Measurements from ENCODE around the gene GRM1.

DNA sequence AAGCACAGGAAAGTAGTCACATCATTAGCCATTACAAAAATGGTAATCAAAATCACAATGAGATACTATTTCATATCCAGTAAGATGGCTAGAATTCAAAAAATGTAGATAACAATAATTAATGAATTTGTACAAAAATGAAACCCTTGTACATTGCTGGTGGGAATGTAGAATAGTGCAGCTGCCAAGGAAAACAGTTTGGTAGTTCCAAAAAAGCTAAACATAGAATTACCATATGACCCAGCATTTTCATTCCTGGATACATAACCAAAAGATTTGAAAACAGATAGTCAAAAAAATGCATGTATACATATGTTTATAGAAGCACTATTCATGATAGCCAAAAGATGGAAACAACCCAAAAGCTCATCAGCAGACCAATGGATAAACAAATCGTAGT, 263.6 kb downstream of the GRM1 start:
- TF ChIP-seq, protein P1, sequence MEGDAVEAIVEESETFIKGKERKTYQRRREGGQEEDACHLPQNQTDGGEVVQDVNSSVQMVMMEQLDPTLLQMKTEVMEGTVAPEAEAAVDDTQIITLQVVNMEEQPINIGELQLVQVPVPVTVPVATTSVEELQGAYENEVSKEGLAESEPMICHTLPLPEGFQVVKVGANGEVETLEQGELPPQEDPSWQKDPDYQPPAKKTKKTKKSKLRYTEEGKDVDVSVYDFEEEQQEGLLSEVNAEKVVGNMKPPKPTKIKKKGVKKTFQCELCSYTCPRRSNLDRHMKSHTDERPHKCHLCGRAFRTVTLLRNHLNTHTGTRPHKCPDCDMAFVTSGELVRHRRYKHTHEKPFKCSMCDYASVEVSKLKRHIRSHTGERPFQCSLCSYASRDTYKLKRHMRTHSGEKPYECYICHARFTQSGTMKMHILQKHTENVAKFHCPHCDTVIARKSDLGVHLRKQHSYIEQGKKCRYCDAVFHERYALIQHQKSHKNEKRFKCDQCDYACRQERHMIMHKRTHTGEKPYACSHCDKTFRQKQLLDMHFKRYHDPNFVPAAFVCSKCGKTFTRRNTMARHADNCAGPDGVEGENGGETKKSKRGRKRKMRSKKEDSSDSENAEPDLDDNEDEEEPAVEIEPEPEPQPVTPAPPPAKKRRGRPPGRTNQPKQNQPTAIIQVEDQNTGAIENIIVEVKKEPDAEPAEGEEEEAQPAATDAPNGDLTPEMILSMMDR (IDR thresholded peaks at IDR 0.05; ENCODE audit: extremely low read depth in 1 of 2, insufficient read depth in 1 of 2, low read depth in 1 of 2, low read length in 2 of 2) = no peak
- TF ChIP-seq POLR2AphosphoS5 (IDR thresholded peaks at IDR 0.05; ENCODE audit: insufficient read depth, low read depth, low read length) (no peak), MYC (IDR thresholded peaks at IDR 0.05; ENCODE audit: low read depth, low read length) (no peak), EZH2 (IDR thresholded peaks at IDR 0.05; ENCODE audit: borderline replicate concordance, low read depth, low read length, severe bottlenecking) (no peak), POLR2A (IDR thresholded peaks at IDR 0.05; ENCODE audit: low read depth, low read length) (no peak), FOS (IDR thresholded peaks at IDR 0.05; ENCODE audit: borderline replicate concordance, insufficient read depth, low read length) (no peak)

Measured in endothelial cell of umbilical vein (primary cell).